Mucosa of rectum (tissue), 2 donors: ENCODE results near the gene EPB41L4A.

Experiments
- H3K27ac ChIP-seq, 2 donors: one replicate each; pipeline ENCODE4 v1.7.0; 2013; ENCODE audit warnings: inconsistent platforms in 2 of 2, low read depth in 2 of 2, low read length in 2 of 2
- H3K27me3 ChIP-seq, 2 donors: one replicate each; pipeline ENCODE4 v1.7.0; 2013; ENCODE audit warnings: low read length in 2 of 2; ENCODE audit not compliant: control insufficient read depth in 2 of 2, insufficient read depth in 2 of 2
- H3K36me3 ChIP-seq, 2 donors: one replicate each; pipeline ENCODE4 v1.7.0; 2013; ENCODE audit warnings: low read length in 2 of 2; ENCODE audit not compliant: control insufficient read depth in 2 of 2, insufficient read depth in 2 of 2
- H3K4me1 ChIP-seq, 2 donors: one replicate each; pipeline ENCODE4 v1.7.0; 2013; ENCODE audit warnings: low read length in 2 of 2, mild to moderate bottlenecking in 1 of 2; ENCODE audit not compliant: control insufficient read depth in 2 of 2, insufficient read depth in 2 of 2
- H3K4me3 ChIP-seq, 2 donors: one replicate each; pipeline ENCODE4 v1.7.0; 2013; ENCODE audit warnings: low read length in 2 of 2
- H3K9ac ChIP-seq, 2 donors: one replicate each; pipeline ENCODE4 v1.7.0; 2013; ENCODE audit warnings: low read length in 2 of 2, low read depth in 1 of 2, mild to moderate bottlenecking in 1 of 2
- H3K9me3 ChIP-seq, 2 donors: one replicate each; pipeline ENCODE4 v1.7.0; 2013; ENCODE audit warnings: low read length in 2 of 2; ENCODE audit not compliant: control insufficient read depth in 2 of 2
- donor health status: healthy.
- donor health status: Normal muscosa, but diverticular disease.

Gene EPB41L4A

DNA sequence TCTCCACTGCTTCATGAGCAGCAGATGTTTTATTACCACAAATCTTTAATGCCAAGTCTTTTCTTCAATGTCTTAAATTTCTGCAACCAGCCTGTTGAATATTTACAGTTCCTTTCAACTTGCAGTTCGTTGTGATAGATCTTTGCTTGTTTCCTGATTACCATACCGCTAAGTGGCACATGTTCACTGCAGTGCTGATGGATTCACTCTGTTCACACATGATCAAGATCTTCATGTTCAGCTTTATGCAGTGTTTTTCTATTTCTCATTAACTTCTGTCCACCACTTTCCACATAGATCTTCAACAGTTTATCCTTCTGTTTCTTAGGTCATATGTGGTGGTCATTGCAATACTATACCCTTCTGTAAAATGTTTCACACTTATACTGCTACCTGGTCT, 280.6 kb downstream of the EPB41L4A start:
- H3K36me3 ChIP-seq = no peaks in the 10 kb centered on the region
- no peaks in the 10 kb centered on the region for H3K4me1 ChIP-seq

DNA sequence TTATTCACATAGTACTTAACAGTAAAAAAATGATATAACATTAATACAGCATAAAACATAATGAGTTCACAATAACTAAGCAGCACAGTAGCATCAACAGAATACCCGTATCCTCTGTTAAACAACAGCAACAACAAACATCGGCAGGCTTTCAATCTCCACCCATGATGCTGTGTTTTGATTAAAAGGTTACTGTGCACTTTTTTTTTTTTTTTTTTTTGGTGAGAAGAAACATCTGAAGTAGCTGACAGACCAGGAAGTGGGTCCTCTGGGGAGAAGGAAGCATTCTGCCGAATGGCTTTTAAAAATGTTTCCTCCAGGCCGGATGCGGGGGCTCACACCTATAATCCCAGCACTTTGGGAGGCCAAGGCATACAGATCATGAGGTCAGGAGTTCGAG, 282.3 kb downstream of the EPB41L4A start:
- Histone ChIP-seq H3K36me3 (no peaks in the 10 kb centered on the region), H3K27me3 (no peaks in the 10 kb centered on the region), H3K9me3 (no peaks in the 10 kb centered on the region), H3K9ac (no peak overlapping the region), H3K4me3 (no peak overlapping the region), H3K4me1 (no peaks in the 10 kb centered on the region), H3K27ac (no peak overlapping the region)

More for the DNA sequence above, 280.6 kb downstream of the EPB41L4A start:
- Histone ChIP-seq H3K27ac (no peak overlapping the region), H3K9ac (no peak overlapping the region), H3K27me3 (no peaks in the 10 kb centered on the region), H3K9me3 (no peaks in the 10 kb centered on the region), H3K4me3 (no peak overlapping the region)

DNA sequence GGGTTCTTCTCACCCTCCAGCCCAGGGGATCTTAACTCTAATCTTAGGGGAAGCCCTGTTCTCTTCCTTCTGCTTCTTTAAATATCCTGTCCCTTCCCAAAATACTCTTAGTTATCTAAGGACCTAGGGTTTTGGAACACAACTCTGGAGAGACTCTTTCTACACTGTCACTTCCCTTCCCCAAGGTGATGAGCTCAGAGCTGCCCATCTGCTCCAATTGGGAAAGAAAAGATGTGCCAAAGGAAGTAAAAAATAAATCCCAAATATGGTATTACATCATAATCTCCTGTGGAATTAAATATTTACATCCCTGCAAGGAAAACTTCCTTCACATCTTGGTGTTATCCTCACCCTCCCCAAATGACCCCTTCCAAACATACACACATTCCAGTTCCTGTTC, 291.2 kb downstream of the EPB41L4A start:
- H3K27ac ChIP-seq = no peak overlapping the region
- no peaks in the 10 kb centered on the region for H3K4me1 ChIP-seq

DNA sequence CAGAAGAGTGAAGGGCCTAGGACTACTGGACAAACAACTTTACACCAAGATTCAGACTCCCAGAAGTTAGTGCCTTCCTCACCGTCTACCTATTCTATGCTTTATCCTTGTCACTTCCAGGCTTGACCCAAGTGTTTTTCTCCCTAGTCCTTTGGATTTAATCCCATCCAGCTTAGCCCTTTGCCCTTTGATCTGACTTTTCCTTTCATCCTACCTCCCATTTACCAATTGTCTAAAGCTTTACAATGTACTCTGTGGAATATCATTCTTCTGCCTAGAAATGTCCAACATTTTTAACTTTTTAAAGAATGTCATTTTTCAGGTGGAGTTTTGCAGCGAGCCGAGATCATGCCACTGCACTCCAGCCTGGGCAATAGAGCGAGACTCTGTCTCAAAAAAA, 292.1 kb downstream of the EPB41L4A start:
- Histone ChIP-seq H3K27me3 (no peaks in the 10 kb centered on the region), H3K27ac (no peak overlapping the region)

More for the DNA sequence above, 291.2 kb downstream of the EPB41L4A start:
- H3K9me3 ChIP-seq = no peaks in the 10 kb centered on the region
- H3K27me3 ChIP-seq = no peaks in the 10 kb centered on the region
- H3K9ac ChIP-seq = no peak overlapping the region
- H3K36me3 ChIP-seq = no peaks in the 10 kb centered on the region
- H3K4me3 ChIP-seq = no peak overlapping the region

DNA sequence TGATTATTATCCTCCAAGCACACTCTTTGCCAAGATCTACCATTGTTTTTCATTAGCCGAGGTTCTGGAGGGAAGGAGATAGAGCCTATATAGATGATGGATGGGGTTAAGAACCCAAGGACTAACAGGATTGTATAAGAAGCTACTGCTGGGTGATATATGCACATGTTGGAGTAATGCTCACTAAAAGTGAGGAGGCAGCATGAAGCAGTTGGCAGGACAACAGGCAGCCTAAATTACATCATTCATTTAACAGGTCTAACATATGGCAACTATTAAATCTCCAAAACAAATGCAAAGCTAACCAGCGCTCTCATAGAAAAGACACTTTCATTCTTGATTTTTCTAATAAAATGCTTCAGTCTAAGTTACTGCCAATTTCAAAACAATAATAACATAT, 293.2 kb downstream of the EPB41L4A start:
- Histone ChIP-seq H3K9ac (no peak overlapping the region), H3K4me1 (no peaks in the 10 kb centered on the region), H3K36me3 (no peaks in the 10 kb centered on the region), H3K27ac (no peak overlapping the region), H3K4me3 (no peak overlapping the region), H3K9me3 (no peaks in the 10 kb centered on the region), H3K27me3 (no peaks in the 10 kb centered on the region)

More for the DNA sequence above, 292.1 kb downstream of the EPB41L4A start:
- Histone ChIP-seq H3K4me1 (no peaks in the 10 kb centered on the region), H3K9me3 (no peaks in the 10 kb centered on the region), H3K36me3 (no peaks in the 10 kb centered on the region), H3K9ac (no peak overlapping the region), H3K4me3 (no peak overlapping the region)

DNA sequence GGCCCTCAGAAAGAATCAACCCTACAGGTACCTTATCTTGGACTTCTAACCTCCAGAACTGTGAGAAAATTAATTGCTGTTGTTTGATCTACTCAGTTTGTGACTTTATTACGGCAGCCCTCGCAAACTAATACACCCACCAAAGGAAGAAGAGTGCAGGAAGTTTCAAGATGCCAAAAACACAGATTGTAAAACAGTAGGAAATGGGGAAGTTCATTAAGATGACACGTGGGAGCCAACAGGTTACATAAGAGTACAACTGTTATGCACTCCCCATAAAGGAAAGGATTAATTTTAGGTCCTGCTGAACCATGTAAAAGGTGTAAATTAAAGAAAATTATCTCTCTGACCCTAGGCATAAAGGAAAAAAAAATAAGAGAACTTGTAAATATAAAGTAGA, 294.3 kb downstream of the EPB41L4A start:
- Histone ChIP-seq H3K36me3 (no peaks in the 10 kb centered on the region), H3K9me3 (no peaks in the 10 kb centered on the region), H3K27me3 (no peaks in the 10 kb centered on the region), H3K27ac (no peak overlapping the region), H3K4me1 (no peaks in the 10 kb centered on the region), H3K4me3 (no peak overlapping the region), H3K9ac (no peak overlapping the region)

DNA sequence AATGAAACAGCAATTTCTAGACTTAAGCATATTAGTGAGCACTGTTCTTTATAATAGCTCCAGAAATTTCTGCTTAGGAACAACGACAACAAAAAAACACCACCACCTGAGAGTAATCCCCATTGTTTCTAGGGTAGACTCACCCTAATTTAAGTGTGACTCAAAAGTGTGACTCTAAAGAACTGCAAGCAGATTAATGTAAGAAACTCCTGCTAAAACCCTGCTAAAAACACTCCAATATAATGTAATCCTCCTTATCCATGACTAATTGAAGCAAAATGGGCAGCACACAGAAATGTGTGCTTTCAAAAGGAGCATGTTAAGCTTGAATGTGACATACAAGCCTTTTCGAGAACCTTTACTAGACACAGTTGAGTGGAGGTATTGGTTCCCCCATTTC, 296.0 kb downstream of the EPB41L4A start:
- no peak overlapping the region for H3K9ac ChIP-seq
- no peak overlapping the region for H3K4me3 ChIP-seq
- H3K27ac ChIP-seq = no peak overlapping the region
- no peaks in the 10 kb centered on the region for H3K36me3 ChIP-seq
- no peaks in the 10 kb centered on the region for H3K4me1 ChIP-seq
- H3K9me3 ChIP-seq = no peaks in the 10 kb centered on the region
- H3K27me3 ChIP-seq = no peaks in the 10 kb centered on the region

DNA sequence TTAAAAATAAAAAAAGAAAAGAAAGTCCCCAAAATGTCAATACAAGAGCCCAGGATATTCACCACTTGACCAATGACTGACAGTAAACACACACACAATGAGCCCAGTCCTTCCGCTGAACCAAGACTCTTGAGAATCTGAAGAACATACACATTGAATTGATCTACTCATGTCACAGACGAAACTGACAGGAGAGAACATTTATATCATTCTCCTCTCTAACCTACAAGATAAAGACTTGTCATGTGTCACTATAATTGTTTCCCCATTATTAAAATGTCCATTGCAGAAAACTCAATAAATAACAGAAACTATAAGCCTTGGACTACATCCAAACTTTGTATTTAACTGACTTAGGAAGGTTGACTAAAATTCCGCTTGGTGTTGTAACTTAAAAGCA, 296.7 kb downstream of the EPB41L4A start:
- no peaks in the 10 kb centered on the region for H3K4me1 ChIP-seq
- no peaks in the 10 kb centered on the region for H3K27me3 ChIP-seq
- H3K36me3 ChIP-seq = no peaks in the 10 kb centered on the region
- H3K4me3 ChIP-seq = no peak overlapping the region
- H3K9me3 ChIP-seq = no peaks in the 10 kb centered on the region
- H3K9ac ChIP-seq = no peak overlapping the region
- no peak overlapping the region for H3K27ac ChIP-seq

DNA sequence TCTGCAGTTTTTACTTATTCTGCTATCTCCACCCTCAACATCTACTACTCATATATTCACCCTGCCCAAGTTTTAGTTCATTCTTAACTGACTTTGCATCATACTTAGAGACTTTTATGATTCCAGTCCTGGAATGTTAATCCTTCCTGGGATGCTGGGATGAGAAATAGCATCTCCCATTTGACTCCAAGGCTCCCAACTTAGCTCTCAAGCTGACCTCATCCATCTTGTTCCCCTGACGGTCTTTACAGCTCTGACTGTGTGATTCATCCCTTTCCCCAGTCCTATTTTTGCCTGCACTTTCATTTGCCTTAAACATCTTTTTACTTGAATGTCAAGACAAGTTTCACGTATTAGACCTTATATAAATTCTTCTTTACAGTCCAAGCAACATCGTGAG, 297.8 kb downstream of the EPB41L4A start:
- H3K9me3 ChIP-seq = no peaks in the 10 kb centered on the region
- H3K4me3 ChIP-seq = no peak overlapping the region
- H3K27me3 ChIP-seq = no peaks in the 10 kb centered on the region
- no peak overlapping the region for H3K9ac ChIP-seq
- no peaks in the 10 kb centered on the region for H3K36me3 ChIP-seq
- H3K4me1 ChIP-seq = no peaks in the 10 kb centered on the region
- H3K27ac ChIP-seq = no peak overlapping the region

DNA sequence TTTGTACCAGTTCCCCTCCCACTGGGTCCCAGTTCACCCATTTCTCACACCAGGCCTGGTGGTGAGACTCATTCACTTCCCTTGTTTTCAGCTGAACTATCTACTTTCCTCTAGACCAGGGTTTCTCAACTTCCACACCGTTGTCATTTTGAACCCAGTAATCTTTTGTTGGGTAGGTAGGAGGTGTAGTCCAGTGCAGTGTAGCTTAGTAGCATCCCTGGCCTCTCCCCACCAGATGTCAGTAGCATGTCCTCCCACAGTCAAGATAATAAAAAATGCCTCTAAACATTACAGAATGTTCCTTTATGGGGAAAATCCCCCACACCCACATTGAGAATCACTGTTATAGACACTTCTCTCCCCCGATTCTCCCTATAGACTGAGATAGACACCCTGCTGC, 299.1 kb downstream of the EPB41L4A start:
- no peaks in the 10 kb centered on the region for H3K9me3 ChIP-seq
- H3K27ac ChIP-seq = no peak overlapping the region
- H3K4me3 ChIP-seq = no peak overlapping the region
- no peaks in the 10 kb centered on the region for H3K4me1 ChIP-seq
- H3K27me3 ChIP-seq = no peaks in the 10 kb centered on the region
- no peaks in the 10 kb centered on the region for H3K36me3 ChIP-seq
- no peak overlapping the region for H3K9ac ChIP-seq

DNA sequence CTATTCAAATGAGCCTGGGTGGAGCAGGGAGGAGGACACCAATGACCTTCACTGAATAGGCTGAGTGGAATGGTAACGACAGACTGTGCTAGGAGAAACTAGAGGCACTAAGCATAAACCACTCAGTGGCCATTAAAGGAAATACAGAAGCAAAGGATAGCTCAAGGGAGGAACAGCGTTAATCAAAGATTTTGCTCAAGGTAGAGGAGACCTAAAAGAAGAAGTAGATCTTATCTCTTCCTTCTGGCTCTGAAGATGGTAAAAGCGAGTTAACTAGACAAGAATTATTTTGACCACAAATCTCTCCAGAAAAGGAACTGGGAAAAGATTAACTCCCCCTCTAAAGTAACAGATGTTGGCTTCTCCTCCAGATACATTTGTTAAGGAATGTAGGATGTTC, 299.6 kb downstream of the EPB41L4A start:
- Histone ChIP-seq H3K9me3 (no peaks in the 10 kb centered on the region), H3K4me3 (no peak overlapping the region), H3K27ac (no peak overlapping the region), H3K27me3 (no peaks in the 10 kb centered on the region), H3K36me3 (no peaks in the 10 kb centered on the region), H3K4me1 (no peaks in the 10 kb centered on the region), H3K9ac (no peak overlapping the region)
